Activated CD8-positive, alpha-beta T cell treated with anti-CD3 and anti-CD28 coated beads, Interleukin-2, amount 10 ng/mL, durations not matched to agents 7 days and 5 days (primary cell): ENCODE data around the gene NOS3. TPM values are rescaled to one million over a fixed set of nuclear protein-coding genes. Genes with fewer than 3 reads are reported as not detected.
A peak's percentile ranks its signal among the peaks of the same experiment; 100 is the strongest.
"Not testable (repeated sequence)": the region's sequence is repeated elsewhere in the genome, so short reads cannot be mapped to it uniquely, and the experiment has no call there.

Experiments used
- ATAC-seq: fragments of 150-1000 bp; cut with Tn5 transposase; one replicate; pipeline ENCODE4 v1.10.0; 2021; ENCODE audit warnings: moderate library complexity
- CTCF ChIA-PET: fragments of 350-600 bp; sonication (Branson Sonifier 250); formaldehyde crosslinking; loops from one replicate; lab custom pipeline; 2021; ENCODE audit warnings: antibody characterized with exemption; lab: Charles Lee
- POLR2A ChIA-PET: fragments of 350-600 bp; sonication (Branson Sonifier 250); formaldehyde crosslinking; loops from one replicate; lab custom pipeline; 2021; ENCODE audit warnings: antibody characterized with exemption; lab: Charles Lee
- DNase-seq: peaks from one replicate; pipeline ENCODE4 v3.0.0-alpha.2; 2020
- H3K27ac Mint-ChIP-seq: one replicate; pipeline ENCODE4 v1.8.0; 2021; ENCODE audit warnings: mild to moderate bottlenecking, mixed read lengths
- H3K27me3 Mint-ChIP-seq: one replicate; pipeline ENCODE4 v1.8.0; 2021; ENCODE audit warnings: low read depth, mixed read lengths
- H3K36me3 Mint-ChIP-seq: one replicate; pipeline ENCODE4 v1.8.0; 2021; ENCODE audit warnings: low read depth, mixed read lengths
- H3K4me1 Mint-ChIP-seq: one replicate; pipeline ENCODE4 v1.8.0; 2021; ENCODE audit warnings: low read depth, mixed read lengths
- H3K4me3 Mint-ChIP-seq: one replicate; pipeline ENCODE4 v1.8.0; 2021; ENCODE audit warnings: mild to moderate bottlenecking, mixed read lengths
- H3K9me3 Mint-ChIP-seq: one replicate; pipeline ENCODE4 v1.8.0; 2022; ENCODE audit warnings: mixed read lengths; ENCODE audit not compliant: insufficient read depth
- total RNA-seq, 2 experiments: library from RNA; stranded (reverse); gene quantifications; one replicate each; pipeline ENCODE4 v1.2.3, GENCODE V29; 2021

Gene NOS3
- total RNA-seq, 2 experiments from 2014 or later, result 12.2 to 13.8 TPM

DNA sequence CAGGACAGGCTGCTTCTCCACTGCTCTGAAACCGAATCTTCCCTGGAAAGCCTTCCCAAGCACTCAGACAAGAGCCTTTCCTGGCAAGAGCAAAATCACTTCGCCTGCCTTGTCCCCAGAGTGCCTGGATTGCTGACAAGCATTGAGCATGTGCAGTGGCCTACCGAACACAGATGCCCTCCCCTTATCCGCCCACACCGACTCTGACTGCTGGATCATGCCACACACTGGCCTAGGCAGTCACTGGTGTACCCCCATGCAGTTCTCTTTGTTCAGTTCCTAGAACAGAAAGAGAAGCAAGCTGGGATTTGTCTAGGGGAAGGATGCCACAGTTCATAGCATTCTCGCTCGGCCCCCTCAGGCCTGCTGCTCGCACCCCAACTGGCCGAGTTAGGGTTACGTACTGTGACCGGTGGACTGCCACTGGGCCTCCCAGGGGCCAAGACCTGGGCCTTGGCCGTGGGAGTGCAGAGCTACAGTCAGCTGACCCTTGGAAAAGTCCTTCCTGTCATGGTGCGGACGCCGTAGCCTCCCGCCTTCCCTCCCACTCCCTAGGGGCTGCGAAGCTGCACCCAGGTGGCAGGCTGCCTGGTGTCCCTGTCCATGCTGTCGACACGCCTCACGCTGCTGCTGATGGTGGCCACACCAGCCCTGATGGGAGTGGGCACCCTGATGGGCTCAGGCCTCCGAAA is 44.4 kb downstream of the NOS3 start:
- Mint-ChIP-seq H3K4me3 (no peak overlapping the region), H3K27ac (no peak overlapping the region), H3K4me1 (peaks cover 17% of the 10 kb centered on the region), H3K27me3 (no peaks in the 10 kb centered on the region), H3K9me3 (no peaks in the 10 kb centered on the region), H3K36me3 (peaks cover 18% of the 10 kb centered on the region)
- ChIA-PET CTCF (no interaction called here), POLR2A (no interaction called here)
- ATAC-seq, result no peak
- DNase-seq, result no peak

DNA sequence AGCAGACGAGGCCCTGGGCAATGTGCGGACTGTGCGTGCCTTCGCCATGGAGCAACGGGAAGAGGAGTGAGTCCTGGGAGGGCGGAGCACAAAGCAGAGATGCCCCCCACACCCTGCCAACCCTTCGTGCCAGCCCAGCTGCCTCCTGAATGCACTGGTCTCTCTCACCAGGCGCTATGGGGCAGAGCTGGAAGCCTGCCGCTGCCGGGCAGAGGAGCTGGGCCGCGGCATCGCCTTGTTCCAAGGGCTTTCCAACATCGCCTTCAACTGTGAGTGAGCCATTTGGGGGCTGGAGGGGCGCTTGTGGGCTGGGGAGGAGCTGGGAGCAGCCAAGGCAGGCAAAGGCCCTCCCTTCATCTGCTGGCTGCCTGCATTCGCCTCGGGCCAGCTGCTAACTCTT is 45.1 kb downstream of the NOS3 start:
- Mint-ChIP-seq H3K9me3 (no peaks in the 10 kb centered on the region), H3K4me3 (no peak overlapping the region), H3K27ac (no peak overlapping the region), H3K27me3 (no peaks in the 10 kb centered on the region), H3K4me1 (peaks cover 17% of the 10 kb centered on the region), H3K36me3 (peaks cover 18% of the 10 kb centered on the region)
- POLR2A ChIA-PET, result no interaction called here
- DNase-seq, result no peak
- CTCF ChIA-PET, result no interaction called here
- ATAC-seq, result no peak

DNA sequence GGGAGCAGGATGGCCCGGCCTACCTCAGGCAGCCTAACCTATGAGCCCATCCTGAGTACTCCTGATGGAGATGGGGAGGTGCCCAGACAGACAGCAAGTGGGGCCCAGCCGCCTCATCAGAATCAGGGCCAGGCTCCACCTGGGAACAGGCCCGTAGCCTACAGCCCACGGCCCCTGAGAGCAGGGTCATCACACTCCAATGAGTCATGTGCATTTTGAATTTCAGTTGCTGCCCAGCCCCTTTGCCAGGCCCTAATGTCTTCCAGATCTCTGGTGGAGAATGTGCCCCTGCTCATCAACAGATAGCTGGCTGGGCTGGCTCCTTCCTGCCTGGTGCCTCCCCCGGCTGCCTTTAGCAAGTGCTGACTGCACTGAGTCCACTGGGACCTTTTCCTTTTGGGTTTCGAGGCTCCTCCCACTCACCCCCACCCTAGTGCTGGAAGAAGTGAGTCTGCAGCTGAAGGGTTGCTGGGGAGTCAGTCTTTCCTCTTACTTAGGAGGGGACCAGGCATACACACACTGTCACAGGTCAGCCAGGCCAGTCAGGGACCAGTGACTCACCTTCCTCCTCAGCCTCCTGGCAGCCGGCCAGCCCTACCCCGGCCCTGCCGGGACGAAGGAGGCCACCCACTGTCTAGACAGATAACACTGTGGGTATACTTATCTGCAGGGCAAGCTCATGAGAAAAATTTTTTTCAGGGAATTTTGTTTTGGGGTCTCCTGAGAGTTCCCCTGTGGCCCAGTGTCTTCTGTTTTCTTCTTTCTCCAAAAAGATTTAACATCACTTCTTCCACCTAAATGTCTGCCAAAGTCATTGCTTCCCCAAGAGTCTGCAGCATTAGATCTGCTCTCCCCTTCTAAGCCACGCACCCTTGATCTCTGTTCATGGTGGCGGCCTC is 48.4 kb downstream of the NOS3 start:
- ChIA-PET CTCF (interaction anchor here (0.9 to 1.0 kb wide), 3 partner anchors 11 to 77 kb away, joined by 3 to 4 read pairs (median 3); partner anchors contain the start of gene ABCB8), POLR2A (no interaction called here)
- no peak overlapping the region for H3K4me3 Mint-ChIP-seq

DNA sequence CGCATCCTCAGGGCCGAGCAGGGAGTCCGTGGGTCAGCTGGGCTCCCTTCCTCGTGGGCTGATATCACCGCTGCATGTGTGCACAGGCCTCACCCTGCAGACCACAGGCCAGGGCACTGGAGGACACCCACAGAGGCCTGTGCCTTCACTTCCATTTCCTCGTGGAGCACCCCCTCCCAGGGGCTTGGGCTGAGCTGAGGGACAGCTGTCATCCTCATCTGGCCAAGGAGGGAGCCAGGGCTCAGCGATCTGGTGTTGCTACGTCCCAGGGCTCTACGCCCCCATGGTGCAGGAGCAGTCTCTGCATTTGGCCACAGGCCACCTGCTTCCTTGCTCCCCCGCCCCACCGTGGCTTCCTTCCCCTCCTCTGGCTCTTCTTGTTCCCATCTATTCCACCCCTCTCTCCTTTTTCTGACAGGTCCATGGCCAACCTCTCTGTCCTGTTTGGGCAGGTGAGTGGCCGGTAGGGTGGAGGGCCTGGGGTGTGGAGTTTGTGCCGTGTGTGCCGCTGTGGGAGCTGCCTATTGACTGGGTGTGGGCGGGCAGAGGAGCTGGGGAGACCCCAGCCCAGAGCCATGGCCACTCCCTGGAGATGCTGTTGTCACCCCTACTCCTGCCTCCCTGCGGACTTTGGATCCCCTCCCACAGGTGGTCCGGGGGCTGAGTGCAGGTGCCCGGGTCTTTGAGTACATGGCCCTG is 49.2 kb downstream of the NOS3 start:
- CTCF ChIA-PET, result interaction anchor here (1.0 kb wide), 1 partner anchor 22 kb away, joined by 3 read pairs; no protein-coding TSS in a partner anchor
- Mint-ChIP-seq H3K4me1 (peaks cover 17% of the 10 kb centered on the region), H3K9me3 (no peaks in the 10 kb centered on the region), H3K27ac (peak overlapping the region; percentile 39), H3K27me3 (no peaks in the 10 kb centered on the region), H3K36me3 (peaks cover 10% of the 10 kb centered on the region), H3K4me3 (no peak overlapping the region)
- no peak for ATAC-seq
- DNase-seq, result no peak
- POLR2A ChIA-PET, result no interaction called here

More for the DNA sequence above, 48.4 kb downstream of the NOS3 start:
- H3K4me1 Mint-ChIP-seq, result peaks cover 17% of the 10 kb centered on the region
- no peaks in the 10 kb centered on the region for H3K9me3 Mint-ChIP-seq
- H3K27ac Mint-ChIP-seq, result peak overlapping the region; percentile 39
- H3K36me3 Mint-ChIP-seq, result peaks cover 10% of the 10 kb centered on the region
- no peaks in the 10 kb centered on the region for H3K27me3 Mint-ChIP-seq
- DNase-seq, result peak; percentile 53
- peak; percentile 67 for ATAC-seq

DNA sequence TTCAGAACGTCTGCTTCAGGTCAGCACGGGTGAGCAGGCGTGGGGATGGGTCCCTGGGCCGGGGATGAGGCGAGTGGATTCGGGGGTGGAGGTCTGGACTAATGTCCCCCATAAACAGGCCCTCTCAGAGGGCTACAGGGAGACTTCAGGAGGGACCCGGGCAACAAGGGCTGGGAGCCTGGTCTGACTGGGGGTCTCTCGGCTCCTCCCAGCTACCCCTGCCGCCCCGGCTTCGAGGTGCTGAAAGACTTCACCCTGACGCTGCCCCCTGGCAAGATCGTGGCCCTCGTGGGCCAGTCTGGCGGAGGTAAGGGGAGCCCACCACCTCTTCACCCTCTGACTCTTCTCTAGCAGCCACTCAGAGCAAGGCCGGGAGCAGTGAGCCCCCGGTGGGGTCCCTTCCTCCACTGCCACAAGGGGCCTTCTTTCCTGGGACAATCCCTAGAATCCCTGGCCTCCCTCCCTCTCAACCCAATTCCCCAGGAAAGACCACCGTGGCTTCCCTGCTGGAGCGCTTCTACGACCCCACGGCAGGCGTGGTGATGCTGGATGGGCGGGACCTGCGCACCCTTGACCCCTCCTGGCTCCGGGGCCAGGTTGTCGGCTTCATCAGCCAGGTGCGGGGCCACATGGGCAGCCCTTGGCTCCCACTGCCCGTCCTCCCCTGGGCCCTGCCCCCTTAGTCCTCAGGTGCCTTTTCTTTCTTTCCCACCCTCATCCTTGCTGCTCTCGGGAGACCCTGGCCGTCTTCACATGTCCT is 50.0 kb downstream of the NOS3 start:
- Mint-ChIP-seq H3K27me3 (no peaks in the 10 kb centered on the region), H3K4me1 (peaks cover 17% of the 10 kb centered on the region), H3K36me3 (peaks cover 7% of the 10 kb centered on the region), H3K4me3 (no peak overlapping the region), H3K9me3 (no peaks in the 10 kb centered on the region), H3K27ac (no peak overlapping the region)
- CTCF ChIA-PET, result interaction anchor here (1.1 kb wide), 1 partner anchor 22 kb away, joined by 3 read pairs; no protein-coding TSS in a partner anchor
- POLR2A ChIA-PET, result no interaction called here
- ATAC-seq (no peak), DNase-seq (no peak)

DNA sequence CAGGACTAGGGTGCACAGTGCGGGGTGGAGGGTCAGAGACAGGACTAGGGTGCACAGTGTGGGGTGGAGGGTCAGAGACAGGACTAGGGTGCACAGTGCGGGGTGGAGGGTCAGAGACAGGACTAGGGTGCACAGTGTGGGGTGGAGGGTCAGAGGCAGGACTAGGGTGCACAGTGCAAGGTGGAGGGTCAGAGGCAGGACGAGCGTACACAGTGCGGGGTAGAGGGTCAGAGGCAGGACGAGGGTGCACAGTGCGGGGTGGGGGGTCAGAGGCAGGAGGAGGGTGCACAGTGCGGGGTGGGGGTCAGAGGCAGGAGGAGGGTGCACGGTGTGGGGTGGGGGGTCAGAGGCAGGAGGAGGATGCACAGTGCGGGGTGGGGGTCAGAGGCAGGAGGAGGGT is 52.6 kb downstream of the NOS3 start:
- DNase-seq, H3K36me3 Mint-ChIP-seq, H3K4me3 Mint-ChIP-seq, CTCF ChIA-PET, POLR2A ChIA-PET, H3K27ac Mint-ChIP-seq, H3K9me3 Mint-ChIP-seq, H3K27me3 Mint-ChIP-seq, ATAC-seq: not testable (repeated sequence)
- H3K4me1 Mint-ChIP-seq, result peaks cover 17% of the 10 kb centered on the region

DNA sequence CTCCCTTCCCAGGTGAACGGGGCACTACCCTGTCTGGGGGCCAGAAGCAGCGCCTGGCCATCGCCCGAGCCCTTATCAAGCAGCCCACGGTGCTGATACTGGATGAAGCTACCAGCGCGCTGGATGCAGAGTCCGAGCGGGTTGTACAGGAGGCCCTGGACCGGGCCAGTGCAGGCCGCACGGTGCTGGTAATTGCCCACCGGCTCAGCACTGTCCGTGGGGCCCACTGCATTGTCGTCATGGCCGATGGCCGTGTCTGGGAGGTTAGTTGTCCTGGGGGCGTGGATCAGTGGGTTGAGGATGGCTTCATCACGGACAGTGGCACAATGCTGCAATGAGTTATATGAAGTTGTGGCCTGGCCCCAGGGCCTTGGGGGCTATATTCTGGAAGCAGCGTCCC is 53.1 kb downstream of the NOS3 start:
- H3K27me3 Mint-ChIP-seq, result no peaks in the 10 kb centered on the region
- ChIA-PET POLR2A (no interaction called here), CTCF (no interaction called here)
- DNase-seq, result no peak
- no peak overlapping the region for H3K4me3 Mint-ChIP-seq
- H3K4me1 Mint-ChIP-seq, result peaks cover 12% of the 10 kb centered on the region
- no peaks in the 10 kb centered on the region for H3K9me3 Mint-ChIP-seq
- H3K27ac Mint-ChIP-seq, result no peak overlapping the region
- no peaks in the 10 kb centered on the region for H3K36me3 Mint-ChIP-seq
- no peak for ATAC-seq

DNA sequence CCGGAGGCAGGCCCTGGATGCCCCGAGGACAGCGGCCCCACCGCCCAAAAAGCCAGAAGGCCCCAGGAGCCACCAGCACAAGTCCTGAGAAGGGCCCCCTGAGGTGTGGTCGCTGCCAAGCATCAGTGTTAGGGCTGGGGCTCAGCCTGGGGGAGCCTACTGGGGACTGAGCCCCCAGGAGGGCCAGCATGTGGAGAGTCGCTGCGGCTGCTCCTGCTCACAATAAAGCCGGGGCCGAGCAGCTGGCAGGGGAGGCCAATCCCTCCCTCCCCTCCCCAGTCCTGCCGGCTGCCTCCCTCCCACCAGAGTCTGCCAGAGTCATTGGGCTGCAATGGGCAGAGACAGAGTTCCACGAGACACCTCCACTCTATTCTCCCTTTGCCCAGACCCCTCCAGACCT is 54.4 kb downstream of the NOS3 start:
- H3K4me3 Mint-ChIP-seq, result no peak overlapping the region
- H3K27ac Mint-ChIP-seq, result no peak overlapping the region
- H3K9me3 Mint-ChIP-seq, result no peaks in the 10 kb centered on the region
- DNase-seq (no peak), ATAC-seq (no peak)
- H3K27me3 Mint-ChIP-seq, result peaks cover 5% of the 10 kb centered on the region
- H3K4me1 Mint-ChIP-seq, result peaks cover 1% of the 10 kb centered on the region
- ChIA-PET POLR2A (no interaction called here), CTCF (no interaction called here)
- H3K36me3 Mint-ChIP-seq, result no peaks in the 10 kb centered on the region

DNA sequence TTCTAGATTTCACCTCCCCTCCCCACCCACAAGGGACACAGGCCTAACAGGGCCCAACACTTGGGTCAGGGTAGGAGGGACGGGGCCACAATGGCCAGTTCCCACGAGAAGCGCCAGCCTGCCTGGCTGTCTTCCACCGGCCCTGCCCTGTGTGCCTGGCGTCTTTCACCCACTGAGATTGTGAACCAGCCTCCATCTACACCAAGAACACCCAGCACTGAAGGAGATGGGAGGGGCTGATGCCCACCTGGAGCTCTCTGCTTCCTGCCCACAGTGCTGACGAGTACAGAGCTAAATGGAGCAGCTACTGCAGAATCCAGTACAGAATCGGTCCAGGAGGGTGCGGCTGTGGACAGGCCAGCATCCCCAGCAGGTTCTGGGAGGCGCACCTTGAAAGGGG is 55.1 kb downstream of the NOS3 start:
- no peak for DNase-seq
- Mint-ChIP-seq H3K27ac (peak overlapping the region; percentile 67), H3K36me3 (no peaks in the 10 kb centered on the region), H3K4me3 (no peak overlapping the region), H3K4me1 (peaks cover 5% of the 10 kb centered on the region), H3K9me3 (no peaks in the 10 kb centered on the region), H3K27me3 (peaks cover 9% of the 10 kb centered on the region)
- CTCF ChIA-PET, result interaction anchor here (2.0 kb wide), 1 partner anchor 18 kb away, joined by 5 read pairs; the partner anchor contains the start of gene ABCB8
- POLR2A ChIA-PET, result no interaction called here
- no peak for ATAC-seq

DNA sequence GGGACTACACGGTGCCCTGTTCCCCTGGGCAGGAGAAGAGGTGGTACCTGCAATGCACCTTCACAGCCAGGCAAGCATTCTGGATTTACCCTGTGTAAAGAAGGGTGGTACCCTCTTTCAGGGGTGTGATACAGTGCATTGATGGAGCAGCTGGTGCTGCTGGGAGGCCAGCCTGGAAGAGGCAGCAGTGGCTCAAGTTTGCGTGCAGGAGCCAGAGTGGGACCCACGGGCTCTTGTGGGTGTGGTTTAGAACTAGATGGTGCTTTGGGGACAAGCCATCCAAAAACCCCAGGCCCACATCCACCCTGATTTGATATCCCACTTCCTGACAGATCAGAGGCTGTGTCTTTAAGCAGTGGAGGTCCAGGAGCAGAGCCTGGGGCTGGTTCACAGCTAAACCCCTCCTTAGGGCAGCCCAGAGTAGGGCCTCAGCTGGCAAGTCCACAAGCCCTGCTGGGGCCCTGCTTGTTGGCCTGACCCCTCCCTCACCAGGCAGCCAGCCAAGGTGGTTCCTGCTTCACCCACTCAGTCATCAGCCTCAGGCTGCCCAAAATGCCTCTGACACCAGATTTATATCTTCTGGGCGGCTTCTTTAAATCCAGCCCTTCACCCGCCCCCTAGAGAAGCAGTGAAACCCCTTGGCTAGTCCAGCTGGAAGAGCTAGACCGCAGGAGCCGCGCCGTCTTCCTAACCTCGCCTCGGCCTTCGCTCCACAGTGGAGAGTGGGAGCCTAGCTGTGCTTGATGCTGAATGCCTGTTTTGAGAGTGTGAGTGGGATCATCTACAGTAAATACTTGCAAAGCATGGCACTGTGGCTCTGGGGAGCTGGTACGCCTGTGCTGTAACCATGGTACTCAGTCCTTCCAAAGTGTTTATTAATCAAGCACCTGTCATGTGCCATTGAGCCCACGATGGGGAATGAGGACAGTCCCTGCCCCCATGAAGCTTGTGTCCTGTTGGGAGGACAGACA is 56.1 kb downstream of the NOS3 start:
- Mint-ChIP-seq H3K27ac (no peak overlapping the region), H3K36me3 (no peaks in the 10 kb centered on the region), H3K4me1 (peaks cover 9% of the 10 kb centered on the region), H3K9me3 (no peaks in the 10 kb centered on the region), H3K27me3 (peaks cover 9% of the 10 kb centered on the region), H3K4me3 (no peak overlapping the region)
- ChIA-PET POLR2A (no interaction called here), CTCF (interaction anchor here (2.0 kb wide), 1 partner anchor 19 kb away, joined by 5 read pairs; the partner anchor contains the start of gene ABCB8)
- ATAC-seq (no peak), DNase-seq (no peak)
